Measurements from ENCODE around the gene PMEPA1.

- no peak for TF ChIP-seq POLR2A (IDR thresholded peaks at IDR 0.05)
- TF ChIP-seq CTCF (IDR thresholded peaks at IDR 0.05), result no peak
- no peak for TF ChIP-seq EP300 (IDR thresholded peaks at IDR 0.05)
Measured at GRCh38 chr20:57701090-57701489, 8.7 kb downstream of the PMEPA1 start.
